GM08714 (cell line): ENCODE data around the gene SLC44A1.
A peak's percentile ranks its signal among the peaks of the same experiment; 100 is the strongest.

Source experiments
- H3K4me3 ChIP-seq: fragments of 200-500 bp; sonication (Bioruptor generic); 2 replicates; pipeline ENCODE4 v1.5.1; 2014; ENCODE audit warnings: mild to moderate bottlenecking, low read length, inconsistent platforms
- ZNF274 ChIP-seq: IDR thresholded peaks from 2 replicates; pipeline ENCODE4 v1.6.1; 2012; ENCODE audit warnings: mild to moderate bottlenecking, low read depth, low read length

The SLC44A1 gene

DNA sequence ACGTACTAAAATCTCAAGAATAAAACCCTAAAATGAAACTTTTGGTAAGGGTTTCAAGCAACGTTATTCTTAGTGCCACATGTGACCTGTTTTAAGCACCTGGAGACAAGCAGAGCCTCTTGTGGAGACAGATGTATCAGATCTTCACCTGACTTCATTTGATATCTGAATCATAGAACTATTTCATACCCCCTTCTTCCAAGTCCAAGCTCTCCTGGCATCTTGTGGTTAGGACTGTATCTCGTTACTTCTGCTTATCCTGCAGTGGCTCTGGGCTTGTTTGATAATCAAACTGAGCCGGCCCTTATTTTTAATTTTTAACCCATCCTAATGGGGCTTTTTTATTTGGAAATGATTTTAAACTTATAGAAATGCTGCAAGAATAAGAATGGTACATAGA is 192.3 kb downstream of the SLC44A1 start:
- H3K4me3 ChIP-seq = no peak overlapping the region
- TF ChIP-seq ZNF274 = no peak

DNA sequence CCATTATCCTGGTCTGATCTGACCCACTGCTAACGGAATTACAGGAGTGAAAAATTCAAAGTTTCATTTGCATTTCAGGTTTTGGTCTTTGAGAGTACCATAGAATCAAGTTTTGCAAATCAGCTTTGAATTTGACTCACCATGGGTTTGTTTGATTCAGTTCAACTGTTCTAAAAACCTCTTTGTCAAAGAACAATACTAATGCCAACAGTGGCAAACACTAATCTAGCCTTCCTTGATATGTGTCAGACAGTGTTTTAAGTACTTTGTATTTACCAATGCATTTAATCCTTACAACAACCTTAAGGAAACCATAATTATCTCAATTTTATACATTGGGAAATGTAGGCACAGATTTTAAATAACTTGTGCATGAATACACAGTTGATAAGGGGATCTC is 193.3 kb downstream of the SLC44A1 start:
- no peak overlapping the region for H3K4me3 ChIP-seq
- no peak for TF ChIP-seq ZNF274

DNA sequence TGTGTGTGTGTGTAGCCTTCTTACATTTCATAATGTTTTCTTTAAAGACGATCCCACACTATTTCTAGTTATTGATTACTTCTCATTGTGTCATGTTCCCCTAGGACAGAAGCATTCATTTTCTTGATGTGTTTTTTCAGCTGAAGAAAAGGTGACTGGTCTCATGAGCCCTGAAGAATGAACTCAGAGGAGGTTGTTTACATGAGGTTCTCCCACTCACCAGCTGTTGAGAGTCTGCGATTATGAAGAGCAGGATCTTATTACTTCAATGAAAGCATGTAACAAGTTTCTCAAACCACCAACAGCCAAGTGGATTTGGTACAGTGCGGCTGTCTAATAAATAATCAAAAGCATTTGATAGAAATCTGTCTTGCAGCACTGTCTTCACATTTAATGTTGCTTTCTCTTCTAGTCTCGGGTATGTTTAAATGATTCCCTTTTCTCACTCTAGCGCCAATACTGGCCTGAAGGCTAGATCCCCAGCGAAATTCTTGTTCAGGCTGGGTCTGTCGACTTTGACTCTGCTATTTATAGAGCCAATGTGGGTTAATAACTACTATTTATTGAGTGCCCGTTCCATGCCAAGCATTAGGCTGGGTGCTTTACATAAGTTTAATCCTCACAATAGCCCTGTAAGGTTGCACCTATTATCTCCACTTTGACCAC is 193.8 kb downstream of the SLC44A1 start:
- TF ChIP-seq ZNF274 = no peak
- H3K4me3 ChIP-seq = no peak overlapping the region

DNA sequence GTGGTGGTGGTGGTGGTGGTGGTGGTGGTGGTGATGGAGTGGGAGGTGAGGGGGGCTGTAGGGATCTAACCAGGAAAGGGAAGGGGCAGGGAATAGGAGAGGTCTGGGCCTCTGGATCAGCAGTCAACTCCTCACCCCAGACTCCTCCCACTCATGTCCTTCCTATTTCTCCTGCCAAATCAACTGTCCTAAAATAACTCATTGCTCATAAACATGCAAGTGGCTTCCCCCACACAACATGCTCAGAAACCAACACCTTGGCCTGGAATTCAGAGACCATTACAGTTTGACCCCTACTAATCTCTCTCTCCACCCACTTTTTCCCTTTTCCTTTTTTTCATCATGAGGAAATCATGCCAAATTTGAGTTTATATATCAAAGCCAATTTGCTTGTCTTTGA is 195.0 kb downstream of the SLC44A1 start:
- no peak overlapping the region for H3K4me3 ChIP-seq
- TF ChIP-seq ZNF274 = no peak

DNA sequence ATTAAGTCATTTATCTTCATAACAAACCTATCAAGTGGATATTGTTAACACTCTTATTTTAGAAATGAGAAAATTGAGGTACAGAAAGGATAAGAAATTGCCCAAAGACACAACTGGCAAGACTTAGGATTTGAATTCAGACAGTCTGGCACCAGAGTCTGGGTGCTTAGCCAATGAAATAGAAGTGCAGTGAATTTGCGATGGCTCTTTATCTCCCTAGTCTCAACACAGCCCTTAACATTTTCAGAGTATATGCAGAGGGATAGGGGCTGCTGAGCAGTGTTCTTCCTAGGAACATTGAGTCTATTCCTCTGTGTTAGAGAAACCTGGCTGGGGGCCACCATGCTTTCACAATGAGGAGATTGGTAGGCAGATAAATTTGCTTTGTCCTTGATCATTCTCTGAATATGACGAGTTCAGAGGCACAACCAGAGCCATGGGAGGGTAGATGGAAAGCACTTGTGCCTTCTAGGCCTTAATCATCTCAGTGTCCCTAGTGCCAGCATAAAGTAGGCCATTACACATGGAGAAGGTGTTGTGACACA is 197.2 kb downstream of the SLC44A1 start:
- TF ChIP-seq ZNF274 = no peak
- H3K4me3 ChIP-seq = no peak overlapping the region

DNA sequence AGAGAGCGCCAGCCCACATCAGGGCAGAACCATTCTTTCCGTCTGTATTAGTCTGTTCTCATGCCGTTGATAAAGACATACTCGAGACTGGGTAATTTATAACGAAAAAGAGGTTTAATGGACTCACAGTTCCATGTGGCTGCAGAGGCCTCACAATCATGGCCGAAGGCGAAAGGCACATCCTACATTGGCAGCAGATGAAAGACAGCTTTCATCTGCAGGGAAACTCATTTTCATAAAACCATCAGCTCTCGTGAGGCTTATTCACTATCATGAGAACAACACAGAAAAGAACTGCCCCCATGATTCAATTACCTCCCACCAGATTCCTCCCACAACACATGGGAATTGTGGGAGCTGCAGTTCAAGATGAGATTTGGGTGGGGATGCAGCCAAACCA is 198.7 kb downstream of the SLC44A1 start:
- TF ChIP-seq ZNF274 = no peak
- H3K4me3 ChIP-seq = no peak overlapping the region

DNA sequence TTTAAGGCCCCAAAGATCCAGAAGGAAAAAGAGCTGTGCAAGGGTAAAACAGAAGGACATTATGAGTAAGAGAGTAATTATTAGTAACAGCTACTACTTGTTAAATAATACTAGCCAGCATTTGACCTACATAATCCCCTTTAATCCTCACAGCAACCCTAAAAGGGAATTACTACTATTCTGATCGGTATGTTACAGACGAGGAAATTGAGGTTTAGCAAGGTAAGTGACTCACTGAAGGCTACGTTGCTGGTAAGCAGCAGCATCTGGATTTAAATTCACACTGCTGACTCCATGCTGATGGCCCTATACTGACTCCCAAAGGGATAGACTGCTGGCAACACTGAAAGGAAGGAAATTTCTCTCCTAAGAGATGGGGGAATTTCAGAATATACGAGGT is 199.7 kb downstream of the SLC44A1 start:
- no peak overlapping the region for H3K4me3 ChIP-seq
- no peak for TF ChIP-seq ZNF274

DNA sequence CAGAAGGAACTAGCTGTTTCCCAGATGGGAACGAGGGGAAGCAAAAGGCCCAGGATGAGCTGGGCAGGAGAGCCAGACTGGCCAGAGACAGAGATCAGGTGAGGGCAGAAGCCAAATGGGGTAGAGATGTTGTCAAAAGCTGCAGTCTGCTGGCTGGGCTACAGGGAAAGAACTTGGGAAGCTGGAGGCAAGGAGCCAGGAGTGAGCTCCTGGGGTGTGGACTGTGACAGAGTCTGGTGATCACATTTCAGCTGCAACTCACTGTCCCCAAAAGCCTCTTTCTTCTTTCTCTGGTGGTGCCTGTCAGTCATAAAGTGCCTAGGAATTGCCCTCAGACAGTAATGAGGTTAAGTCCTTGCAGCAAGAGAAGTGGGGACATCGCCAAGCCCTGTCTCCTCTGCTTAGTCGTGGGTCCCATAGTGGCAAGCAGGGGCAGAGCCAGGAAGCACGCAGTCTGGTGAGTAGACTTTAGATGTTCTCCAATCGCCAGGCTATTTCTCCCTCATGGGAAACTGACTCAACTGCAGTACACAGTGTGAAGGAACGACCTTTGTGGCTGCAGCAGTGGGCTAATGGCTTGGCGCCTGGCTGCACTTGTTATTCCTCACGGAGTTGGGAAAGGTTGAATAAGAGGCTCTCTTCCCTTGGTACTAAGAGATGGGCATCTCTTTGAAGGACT is 200.9 kb downstream of the SLC44A1 start:
- no peak for TF ChIP-seq ZNF274

DNA sequence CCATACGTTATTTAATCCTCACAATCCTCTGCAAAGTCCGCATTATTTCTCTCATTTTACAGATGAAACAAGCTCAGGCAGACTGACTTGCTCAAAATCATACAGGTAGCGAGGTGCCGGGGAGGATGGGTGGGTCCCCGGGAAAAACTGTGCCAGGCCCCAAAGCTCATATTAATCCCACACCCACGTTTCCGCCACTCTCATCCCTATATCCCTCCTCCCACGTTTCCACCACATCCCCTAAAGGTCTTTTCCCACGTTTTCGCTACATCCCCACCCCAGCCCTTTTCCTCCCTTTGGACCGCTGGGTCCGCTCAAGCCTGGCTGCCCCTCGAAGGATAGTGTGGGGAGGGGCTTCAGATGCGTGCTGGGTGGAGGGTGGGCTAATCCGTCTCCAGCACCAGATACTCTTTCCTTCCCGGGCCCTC is 202.9 kb downstream of the SLC44A1 start:
- peak overlapping the region; percentile 81; the same call in 1 of the 2 replicates for H3K4me3 ChIP-seq

More for the DNA sequence above, 200.9 kb downstream of the SLC44A1 start:
- no peak overlapping the region for H3K4me3 ChIP-seq

DNA sequence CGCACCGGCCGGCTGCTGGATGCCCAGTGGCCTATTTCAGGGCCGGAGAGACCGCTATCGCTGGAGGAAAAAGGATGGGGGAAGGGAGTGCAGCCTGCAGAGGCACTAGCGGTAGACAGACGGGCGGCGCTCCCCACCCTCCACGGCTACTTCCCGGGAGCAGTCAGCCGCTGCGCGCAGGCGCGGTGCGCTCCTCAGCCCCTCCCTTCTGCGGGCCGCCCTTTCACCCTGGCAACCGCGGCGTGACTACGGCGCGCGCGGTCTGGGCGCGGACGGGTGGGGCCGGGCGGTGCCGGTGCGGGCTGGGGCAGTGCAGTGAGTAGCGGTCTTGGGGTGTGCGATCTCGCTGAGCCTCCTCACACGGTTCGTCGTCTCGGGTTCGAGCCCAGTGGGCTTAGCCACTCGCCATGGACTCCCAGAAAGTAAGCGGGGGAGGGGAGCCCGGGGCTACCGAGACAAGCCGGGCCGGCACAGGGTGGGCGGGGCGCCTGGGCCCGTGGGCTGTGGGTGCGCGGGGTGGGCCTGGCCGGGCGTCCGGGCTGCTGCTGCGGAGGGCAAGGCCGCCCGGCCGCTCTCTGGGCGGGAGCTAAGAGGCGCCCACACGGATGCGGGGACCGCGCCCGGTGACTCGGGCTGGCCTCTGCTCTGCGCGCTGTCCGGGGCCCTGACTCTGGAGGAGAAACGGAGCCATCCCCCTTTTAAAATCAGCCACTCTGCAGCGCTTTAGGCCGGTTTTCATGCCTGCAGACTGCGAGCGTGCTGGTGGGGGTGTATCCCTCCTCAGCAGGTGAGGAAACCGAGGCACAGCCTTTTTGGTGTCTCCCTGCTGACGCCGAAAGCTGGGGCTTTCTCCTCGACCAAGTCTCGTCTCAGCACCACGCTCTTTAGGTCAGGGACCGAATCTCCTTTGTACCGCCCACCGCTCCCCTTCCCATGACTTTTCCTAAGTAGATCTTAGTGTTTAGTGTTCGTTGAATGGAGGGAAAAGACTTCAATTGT is 203.7 kb downstream of the SLC44A1 start, which contains the start of gene FSD1L:
Gene FSD1L, plus strand, starts transcription at position 221 of the 999 bp plus-strand sequence. Its CDS starts 187 bp downstream, at position 408.
- no peak for TF ChIP-seq ZNF274
- H3K4me3 ChIP-seq = peak within 1 kb of the TSS; percentile 81

More for the DNA sequence above, 202.9 kb downstream of the SLC44A1 start:
- no peak for TF ChIP-seq ZNF274

DNA sequence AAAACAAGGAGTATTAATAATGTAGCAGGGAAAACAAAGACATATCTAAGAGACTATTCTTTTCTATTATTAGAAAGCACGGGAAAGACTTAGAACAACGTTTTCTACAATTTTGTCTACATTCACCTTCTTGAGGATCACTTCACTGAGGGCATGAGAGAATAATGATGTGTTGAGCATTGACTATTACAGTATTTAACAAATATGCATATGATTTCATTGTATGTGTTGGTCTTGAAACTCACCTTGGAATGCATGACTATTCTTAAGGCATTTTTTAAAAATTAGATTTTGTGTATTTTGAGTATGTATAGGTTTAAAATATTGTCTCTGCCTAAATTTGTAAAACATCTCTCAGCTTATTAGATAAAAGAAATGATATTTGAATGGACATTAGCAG is 204.6 kb downstream of the SLC44A1 start:
- peak overlapping the region; percentile 81; the same call in 1 of the 2 replicates for H3K4me3 ChIP-seq
- TF ChIP-seq ZNF274 = no peak

DNA sequence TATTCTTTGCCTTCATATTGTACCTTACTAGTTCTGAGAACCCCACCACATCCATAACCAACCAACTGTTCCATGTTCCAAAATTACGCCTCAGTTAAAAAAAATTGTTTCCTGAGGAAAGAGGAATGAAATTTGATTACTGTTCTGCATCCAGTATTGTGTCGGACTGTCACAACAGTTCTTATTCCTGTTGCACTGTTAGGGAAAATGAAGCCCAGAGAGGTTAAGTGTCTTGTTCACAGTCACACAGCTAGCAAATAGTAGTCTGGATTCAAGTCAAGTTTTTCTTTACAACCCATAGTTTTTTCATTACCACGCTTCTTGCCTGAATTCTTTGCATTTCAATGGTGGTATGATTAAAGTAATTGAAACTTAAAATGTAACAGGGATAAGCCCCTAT is 207.7 kb downstream of the SLC44A1 start:
- H3K4me3 ChIP-seq = no peak overlapping the region
- TF ChIP-seq ZNF274 = no peak

DNA sequence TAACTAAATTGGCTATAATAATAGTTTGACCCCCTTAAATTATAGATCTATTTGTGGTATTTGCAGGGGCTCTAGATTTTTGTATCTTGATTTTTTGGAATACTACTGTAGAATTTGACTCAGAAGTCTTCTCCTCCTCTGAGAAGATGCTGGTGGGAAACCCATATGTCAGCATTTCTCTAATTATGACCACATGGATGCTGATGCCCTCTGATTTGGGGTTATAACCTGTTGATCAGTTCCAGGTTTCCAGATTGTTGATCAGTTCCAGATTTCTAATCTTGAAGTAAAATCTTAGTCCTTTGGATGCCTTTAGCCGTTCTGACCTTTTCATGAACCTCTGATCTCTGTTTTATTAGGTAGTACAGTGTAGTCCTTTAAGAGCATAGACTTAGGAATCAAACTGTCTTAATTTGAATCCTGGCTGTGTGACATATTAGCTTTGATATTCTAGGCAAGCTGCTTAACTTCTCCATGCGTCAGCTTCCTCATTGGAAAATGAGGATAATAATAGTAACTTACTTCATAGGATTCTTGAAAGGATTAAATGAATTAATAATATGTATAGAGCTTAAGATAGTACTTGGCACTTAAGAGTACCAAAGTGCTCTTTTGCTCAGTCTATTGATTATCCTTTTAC is 211.5 kb downstream of the SLC44A1 start:
- H3K4me3 ChIP-seq = no peak overlapping the region
- TF ChIP-seq ZNF274 = no peak

DNA sequence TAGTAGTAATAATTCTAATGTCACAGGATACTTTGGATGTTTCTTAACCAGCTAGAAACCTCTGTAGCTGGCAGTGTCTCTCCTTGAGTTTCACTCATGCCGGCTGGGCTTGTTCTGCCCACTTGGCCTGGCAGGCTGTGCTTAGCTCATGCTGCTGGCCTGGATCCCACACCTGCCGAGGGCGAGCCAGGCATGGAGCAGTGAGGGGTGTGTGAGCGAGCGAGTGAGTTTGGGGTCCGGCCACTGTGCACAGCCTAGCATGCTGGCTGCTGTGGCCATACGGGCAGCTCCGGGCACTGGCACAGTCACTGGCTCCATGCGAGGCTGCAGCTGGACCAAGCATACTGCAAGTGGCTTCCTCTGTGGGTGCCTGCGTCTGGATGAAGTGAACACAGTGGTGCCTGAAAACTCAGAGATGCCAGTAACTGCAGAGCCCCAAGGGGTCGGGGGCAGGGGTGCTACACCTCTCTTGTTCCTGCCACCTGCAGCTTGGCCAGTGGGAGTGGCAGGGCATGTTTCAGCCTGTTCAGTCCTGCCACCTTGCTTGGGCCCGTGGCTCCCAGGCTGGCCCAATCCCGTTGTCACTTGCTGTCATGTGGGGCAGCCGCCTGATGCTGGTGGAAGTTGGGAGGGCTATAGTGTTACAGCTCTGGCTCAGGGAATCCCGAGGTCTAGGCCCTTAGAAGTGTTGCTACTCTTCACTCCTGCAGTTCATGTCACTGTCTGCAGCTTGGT is 213.3 kb downstream of the SLC44A1 start:
- no peak overlapping the region for H3K4me3 ChIP-seq
- no peak for TF ChIP-seq ZNF274
